HG03175 (cell line): ENCODE data around the gene FGF18.

Experiments
- ATAC-seq: cut with Tn5 transposase; IDR thresholded peaks from one replicate; pipeline ENCODE4 v1.9.1; 2021; ENCODE audit warnings: mild to moderate bottlenecking, moderate library complexity; ENCODE audit not compliant: unreplicated experiment

Gene FGF18

GRCh38 chr5:171422495-171422894 lies 3.0 kb downstream of the FGF18 start:
- ATAC-seq, result no peak

DNA sequence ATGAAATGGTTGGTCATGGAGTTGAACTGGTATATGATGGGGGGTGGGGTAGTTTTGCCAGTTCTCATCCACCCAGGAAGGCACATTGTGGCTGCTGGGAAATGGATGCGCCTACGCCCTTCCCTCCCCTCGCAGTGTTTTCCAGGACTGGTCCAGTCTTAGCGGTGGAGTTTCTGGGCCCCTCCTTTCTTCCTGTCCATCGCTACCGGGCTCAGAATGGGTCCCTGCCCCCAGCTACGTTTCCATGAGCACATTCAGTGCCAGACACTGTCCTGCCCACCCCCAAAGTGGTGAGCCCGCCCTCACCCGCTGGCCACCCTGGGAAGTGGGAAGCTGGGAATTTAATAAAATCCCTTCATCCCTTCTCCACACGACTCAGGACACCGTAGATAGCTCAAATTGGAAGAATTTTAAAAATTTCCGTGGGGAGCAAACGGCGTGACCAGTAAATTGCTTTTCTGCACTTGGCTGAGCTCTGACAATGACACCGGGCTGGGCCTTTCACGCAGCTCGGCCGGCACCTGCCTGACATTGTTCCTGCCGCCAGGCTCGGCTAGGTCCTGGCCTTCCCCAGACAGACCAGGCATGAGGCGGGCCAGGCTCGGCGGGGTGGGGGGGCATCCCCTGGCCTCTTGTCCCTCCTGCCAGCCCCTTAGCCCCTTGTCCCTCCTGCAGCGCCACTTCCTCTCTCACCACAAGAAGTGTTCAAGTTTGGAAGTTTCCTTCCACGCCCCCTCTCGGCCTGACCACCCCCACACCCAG lies 3.6 kb downstream of the FGF18 start:
- no peak for ATAC-seq

GRCh38 chr5:171424726-171425125 lies 5.3 kb downstream of the FGF18 start:
- ATAC-seq, result no peak

DNA sequence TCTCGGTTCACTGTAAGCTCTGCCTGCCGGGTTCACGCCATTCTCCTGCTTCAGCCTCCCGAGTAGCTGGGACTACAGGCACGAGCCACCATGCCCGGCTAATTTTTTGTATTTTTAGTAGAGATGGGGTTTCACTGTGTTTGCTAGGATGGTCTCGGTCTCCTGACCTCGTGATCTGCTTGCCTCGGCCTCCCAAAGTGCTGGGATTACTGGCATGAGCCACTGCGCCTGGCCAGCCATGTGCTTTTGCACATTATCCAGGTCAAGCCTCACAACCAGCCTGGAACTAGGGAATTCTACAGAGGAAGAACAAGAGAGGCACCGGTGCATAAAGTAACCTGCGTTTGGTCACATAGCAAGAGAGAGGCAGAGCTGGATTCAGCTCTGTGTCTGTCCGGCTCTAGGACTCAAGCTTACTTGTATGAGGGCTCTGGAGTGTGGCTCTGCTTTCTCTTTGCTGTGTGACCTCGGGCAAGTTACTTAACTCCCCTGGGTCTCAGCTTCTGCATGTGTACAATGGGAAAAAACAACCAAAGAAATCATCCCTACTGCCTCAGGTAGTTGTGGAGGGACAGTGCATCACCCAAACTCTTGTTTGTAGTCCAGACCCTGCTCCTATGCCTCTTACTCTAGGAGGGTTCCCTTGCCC lies 6.3 kb downstream of the FGF18 start:
- no peak for ATAC-seq

DNA sequence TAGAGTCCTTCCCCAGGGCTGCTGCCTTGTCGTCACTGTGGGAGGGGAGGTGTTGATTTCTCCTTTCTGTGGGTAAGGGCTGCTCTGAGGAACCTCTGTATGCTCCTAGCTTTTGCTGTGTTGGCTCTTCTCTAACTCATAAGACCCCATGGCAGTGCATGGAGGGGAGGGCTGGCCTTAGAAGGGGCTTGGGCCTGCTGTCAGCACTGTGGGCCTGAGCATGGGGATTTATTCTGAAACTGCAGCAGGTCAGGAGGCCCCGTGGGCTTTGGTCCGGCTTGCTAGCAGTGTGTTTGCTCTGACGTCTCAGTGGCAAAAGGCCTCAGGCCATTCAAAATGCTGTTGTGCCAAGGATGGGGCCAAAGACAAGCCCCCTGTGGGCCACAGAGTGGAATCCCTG lies 6.8 kb downstream of the FGF18 start:
- no peak for ATAC-seq

DNA sequence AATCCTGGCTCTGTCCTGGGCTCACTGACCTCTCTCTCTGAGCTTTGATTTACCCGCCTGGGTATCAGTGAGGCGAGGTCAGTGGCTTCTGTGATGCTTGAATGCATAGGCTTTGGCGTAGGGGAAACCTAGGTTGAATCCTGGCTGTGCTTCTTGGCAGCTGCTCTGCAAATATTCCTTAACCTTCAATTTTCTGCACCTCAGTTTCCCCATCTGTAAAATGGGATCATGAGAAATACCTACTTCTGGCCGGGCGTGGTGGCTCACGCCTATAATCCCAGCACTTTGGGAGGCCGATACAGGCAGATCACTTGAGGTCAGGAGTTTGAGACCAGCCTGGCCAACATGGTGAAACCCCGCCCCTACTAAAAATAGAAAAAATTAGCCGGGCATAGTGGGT lies 7.2 kb downstream of the FGF18 start:
- ATAC-seq, result no peak

GRCh38 chr5:171427318-171428167 lies 8.1 kb downstream of the FGF18 start:
- no peak for ATAC-seq

DNA sequence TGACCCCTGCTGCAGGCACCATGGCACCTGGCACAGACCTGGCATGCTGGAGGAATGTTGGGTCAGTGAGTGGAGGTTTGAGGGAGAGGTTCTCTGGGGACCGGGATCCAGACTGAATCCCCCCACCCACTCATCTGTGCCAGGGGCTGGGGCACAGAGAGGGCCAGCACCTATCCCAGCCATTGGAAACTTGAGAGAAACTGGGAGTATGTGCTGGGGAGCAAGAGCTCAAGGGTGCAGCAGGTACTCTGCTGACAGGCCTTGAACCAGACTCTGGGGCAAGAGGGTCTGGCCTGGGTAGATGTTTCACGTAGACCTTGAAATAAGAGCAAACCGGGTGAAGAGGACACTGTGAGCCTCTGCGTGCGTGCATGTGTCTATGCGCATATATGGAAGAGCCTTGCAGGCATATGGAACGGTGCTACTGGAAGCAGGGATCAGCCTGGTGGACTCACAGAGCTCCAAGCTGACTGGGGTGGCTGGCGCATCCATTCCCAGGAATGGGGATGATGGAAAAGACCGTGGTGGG lies 8.8 kb downstream of the FGF18 start:
- no peak for ATAC-seq

DNA sequence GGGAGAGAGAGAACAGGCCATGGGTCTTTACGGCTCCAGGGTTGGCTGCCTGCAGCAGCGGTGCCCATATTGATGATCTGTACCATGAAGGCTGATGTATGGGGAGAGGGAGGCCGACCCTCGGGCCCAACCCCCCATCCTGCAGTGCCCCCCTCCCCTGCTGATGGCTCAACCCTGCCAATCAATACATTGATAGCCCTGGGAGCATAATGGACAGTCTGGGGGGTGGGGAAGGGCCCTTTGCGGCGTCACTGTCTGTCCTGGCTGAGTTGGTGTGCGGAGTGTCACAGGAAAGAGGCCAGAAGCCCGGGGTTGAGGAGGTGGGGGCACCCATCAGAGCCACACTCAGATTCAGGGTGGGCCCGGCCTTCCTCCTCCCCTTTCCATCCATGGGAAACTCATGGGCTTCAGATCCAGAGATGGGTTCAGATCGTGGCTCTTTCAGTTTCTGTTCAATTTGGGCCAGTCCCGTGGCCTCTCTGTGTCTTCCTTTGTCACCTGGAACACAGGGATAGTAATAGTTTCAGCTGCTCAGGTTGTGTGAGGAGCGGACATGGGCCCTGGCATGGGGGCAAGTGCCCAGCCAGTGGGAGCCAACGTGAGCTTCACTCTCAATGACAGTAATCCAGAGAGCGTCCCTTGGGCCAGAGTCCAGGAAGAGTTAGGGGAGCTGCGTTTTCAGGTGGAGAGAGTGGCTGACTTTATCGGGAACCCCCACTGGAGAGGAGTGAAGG lies 9.5 kb downstream of the FGF18 start:
- ATAC-seq, result no peak

DNA sequence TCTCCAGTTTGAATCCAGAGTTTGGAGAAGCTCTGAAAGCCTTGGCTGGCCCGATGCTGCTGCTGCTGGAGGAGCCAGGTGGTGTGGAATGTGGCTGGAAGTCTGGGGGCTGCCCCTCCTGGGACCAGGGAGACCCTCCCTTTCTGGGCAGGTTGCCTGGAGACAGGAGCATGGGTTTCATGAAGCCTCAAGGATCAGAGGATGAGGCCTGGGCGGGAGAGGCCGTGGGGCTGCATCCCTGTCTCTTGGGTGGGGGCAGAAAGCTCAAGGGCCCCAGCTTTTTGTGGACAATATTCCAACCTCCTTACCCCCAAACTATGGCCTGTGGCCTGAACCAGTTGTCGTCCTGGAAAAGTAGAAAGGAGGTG lies 10.1 kb downstream of the FGF18 start:
- no peak for ATAC-seq

- no peak for ATAC-seq
Observed at GRCh38 chr5:171431251-171431777, 11.9 kb downstream of the FGF18 start.

DNA sequence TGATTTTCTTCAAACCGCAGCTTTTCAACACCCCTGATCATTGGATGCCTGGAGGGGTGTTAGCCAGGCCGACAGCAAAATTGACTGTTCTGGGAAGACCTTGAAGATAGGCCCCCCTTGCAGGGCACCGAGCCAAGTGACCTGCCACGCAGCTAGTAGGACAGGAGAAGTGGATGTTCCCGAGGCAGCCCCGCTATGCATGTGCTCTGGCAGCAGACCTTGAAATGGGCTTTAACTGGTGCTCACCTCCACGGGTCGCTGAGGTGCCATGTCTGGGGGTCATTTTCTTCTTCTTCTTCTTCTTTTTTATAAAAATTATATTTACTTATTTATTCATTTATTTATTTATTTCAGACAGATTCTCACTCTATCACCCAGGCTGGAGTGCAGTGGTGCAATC lies 12.6 kb downstream of the FGF18 start:
- ATAC-seq, result no peak

DNA sequence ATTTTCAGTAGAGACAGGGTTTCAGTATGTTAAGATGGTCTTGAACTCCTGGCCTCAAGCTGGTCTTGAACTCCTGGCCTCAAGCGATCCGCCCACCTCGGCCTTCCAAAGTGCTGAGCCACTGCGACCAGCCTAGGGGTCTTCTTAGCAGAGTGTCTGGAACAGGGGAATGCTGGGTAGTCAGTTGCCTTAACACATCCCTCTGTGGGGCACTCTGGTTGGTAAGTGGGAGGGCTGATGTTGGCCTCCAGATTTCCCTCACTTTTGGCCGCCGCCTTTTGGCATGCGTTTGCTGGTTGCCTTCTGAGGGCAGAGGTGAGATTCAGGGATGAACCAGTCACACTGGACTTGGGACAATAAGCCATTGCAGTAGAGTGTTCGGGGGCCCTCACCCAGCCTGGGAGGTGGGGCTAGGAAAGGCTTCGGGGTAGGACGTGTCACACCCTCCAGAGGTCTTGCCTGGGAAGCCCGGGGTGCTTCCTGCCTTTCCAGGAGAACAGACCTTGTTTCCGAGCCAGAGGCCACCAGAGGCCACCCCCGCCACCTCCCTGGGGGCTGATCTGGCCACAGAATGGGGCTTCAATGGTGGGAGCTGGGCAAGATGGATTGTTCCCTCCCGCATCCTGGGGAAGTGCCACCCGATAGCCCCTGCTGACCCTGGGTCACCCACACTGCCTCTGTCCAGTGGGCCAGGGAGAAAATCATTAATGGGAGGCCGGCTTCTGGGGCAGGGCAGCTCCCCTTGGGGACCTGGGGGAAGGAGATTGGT lies 13.3 kb downstream of the FGF18 start:
- no peak for ATAC-seq

- ATAC-seq, result no peak
Observed at GRCh38 chr5:171433352-171433698, 13.9 kb downstream of the FGF18 start.

GRCh38 chr5:171433982-171434676 lies 14.7 kb downstream of the FGF18 start:
- no peak for ATAC-seq

GRCh38 chr5:171434874-171435273 lies 15.4 kb downstream of the FGF18 start:
- no peak for ATAC-seq

- ATAC-seq, result no peak
Observed at GRCh38 chr5:171435908-171436307, 16.5 kb downstream of the FGF18 start.

DNA sequence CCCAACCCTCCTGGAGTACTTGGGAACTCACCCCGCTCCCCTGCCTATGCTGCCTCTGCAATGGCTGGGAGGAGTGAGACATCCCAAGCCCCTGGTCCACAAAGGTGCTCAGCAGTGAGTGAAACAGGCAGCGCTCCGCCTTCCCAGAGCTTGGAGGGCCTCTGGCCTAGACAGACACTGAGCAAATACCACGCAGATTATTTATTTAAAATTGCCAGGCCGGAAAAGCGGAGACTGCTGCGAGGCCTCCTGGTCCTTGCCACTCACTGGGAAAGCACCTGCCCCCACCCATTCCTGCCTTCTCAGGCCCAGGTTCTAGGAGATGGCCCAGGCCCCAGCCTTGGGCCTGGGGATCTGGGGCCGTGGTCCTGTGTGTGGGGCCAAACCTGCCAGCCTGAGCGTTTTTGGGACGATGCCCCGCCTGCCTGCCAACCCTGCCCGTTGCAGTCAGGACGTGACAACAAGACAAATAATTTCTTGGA lies 17.4 kb downstream of the FGF18 start:
- no peak for ATAC-seq

- ATAC-seq, result no peak
Observed at GRCh38 chr5:171437286-171437821, 17.9 kb downstream of the FGF18 start.
